ENCODE measurements around the gene TMF1. TPM values are rescaled to one million over a fixed set of nuclear protein-coding genes. Genes with fewer than 3 reads are reported as not detected.

TMF1 gene
- total and polyA plus RNA-seq, 2 of the 8 experiments (the other 6 are each of a cell fraction or from before 2014, with no cell fraction given): 1.4 to 18.3 TPM

GRCh38 chr3:69084326-69085167 lies 32.4 kb upstream of the TMF1 start, which contains the start of gene ARL6IP5 (continued):
- TF ChIP-seq CHD7 (IDR thresholded peaks at IDR 0.05; ENCODE audit: insufficient replicate concordance, low read length) (no peak), BACH1 (IDR thresholded peaks at IDR 0.05; ENCODE audit: low read length) (no peak), RAD21 (IDR thresholded peaks at IDR 0.05 in 1 of 2, conservative IDR thresholded peaks at IDR 0.05 in 1 of 2; ENCODE audit: low read depth in 2 of 2, low read length in 2 of 2) (no peak), RXRA (IDR thresholded peaks at IDR 0.05; ENCODE audit: insufficient read depth, low read depth, low read length) (no peak), TAF7 (optimal IDR thresholded peaks at IDR 0.05; ENCODE audit: borderline replicate concordance, low read depth, low read length) (peak; percentile 38), E2F6 (IDR thresholded peaks at IDR 0.05) (0 out of 2 replicates have a peak, but pooled peaks have one; percentile 21), FOSL1 (IDR thresholded peaks at IDR 0.05; ENCODE audit: insufficient read depth, low read depth, low read length) (no peak), RBBP5 (IDR thresholded peaks at IDR 0.05; ENCODE audit: borderline replicate concordance, low read depth, low read length) (no peak)

Measured in H1 (cell line).